A673 (cell line): ENCODE data around the gene DIP2C.

Experiments
- CTCF ChIP-seq: fragments of 300-800, 200-600 bp; sonication (generic); conservative IDR thresholded peaks from 2 replicates; pipeline ENCODE4 v1.5.1; 2017; ENCODE audit warnings: low read depth, mild to moderate bottlenecking, antibody characterized with exemption, low read length, moderate library complexity, mixed read lengths
- EZH2 ChIP-seq: fragments of 200-600 bp; sonication (generic); IDR thresholded peaks from 2 replicates; pipeline ENCODE4 v1.6.1; 2017; ENCODE audit warnings: borderline replicate concordance, low read depth, mild to moderate bottlenecking, mixed read lengths, antibody characterized with exemption, low read length; ENCODE audit not compliant: poor library complexity, severe bottlenecking

- TF ChIP-seq CTCF = no peak
- no peak for TF ChIP-seq EZH2
These were observed 271.2 kb downstream of the DIP2C start for GRCh38 chr10:418226-418625.
